Effector CD4-positive, alpha-beta T cell (primary cell): ENCODE measurements around the gene HIRA.
A peak's percentile ranks its signal among the peaks of the same experiment; 100 is the strongest.
"Not testable (repeated sequence)": the region's sequence is repeated elsewhere in the genome, so short reads cannot be mapped to it uniquely, and the experiment has no call there.

Experiments used
- DNase-seq: peaks from one replicate; pipeline ENCODE4 v3.0.0-alpha.2; 2020

The HIRA gene

DNA sequence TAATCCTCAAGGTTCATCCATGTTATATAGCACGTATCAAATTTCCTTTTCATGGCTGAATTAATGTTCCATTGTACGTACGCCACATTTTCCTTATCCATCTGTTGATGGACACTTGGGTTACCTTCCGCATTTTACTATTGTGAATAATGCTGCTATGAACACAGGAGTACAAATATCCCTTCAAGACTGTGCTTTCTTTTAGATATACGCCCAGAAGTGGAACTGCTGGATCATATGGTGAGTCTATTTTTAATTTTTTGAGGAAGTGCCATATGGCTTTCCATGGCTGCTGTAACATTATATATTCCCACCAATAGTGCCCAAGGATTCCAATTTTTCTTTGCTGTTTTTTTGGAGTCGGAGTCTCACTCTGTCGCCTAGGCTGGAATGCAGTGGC lies 6.8 kb upstream of the HIRA start:
- DNase-seq, result no peak

DNA sequence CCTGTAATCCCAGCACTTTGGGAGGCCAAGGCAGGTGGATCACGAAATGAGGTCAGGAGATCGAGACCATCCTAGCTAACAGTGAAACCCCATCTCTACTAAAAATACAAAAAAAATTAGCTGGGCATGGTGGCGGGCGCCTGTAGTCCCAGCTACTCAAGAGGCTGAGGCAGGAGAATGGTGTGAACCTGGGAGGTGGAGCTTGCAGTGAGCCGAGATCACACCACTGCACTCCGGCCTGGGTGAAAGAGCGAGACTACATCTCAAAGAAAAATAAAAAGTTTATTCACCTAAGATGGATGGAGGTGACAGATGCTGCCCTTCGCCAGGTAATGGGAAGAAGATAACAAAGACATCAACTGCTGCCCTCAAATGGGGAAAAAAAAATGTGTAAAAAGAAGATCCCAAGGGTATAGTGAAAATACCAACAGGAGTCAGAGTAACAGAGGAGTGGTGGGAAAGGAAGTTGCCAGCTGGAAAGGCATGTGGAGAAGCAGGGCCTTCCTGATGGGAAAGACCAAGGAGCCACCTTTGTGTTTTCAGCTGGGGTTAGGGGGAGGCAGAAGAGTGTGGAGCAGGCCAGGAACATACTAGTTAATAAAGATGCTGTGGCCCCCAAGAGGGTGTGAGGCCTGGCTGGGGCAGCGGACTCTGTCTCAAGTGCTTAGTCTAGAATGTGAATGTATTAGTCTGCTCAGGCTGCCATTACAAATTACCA lies 5.1 kb upstream of the HIRA start:
- DNase-seq, result not testable (repeated sequence)

DNA sequence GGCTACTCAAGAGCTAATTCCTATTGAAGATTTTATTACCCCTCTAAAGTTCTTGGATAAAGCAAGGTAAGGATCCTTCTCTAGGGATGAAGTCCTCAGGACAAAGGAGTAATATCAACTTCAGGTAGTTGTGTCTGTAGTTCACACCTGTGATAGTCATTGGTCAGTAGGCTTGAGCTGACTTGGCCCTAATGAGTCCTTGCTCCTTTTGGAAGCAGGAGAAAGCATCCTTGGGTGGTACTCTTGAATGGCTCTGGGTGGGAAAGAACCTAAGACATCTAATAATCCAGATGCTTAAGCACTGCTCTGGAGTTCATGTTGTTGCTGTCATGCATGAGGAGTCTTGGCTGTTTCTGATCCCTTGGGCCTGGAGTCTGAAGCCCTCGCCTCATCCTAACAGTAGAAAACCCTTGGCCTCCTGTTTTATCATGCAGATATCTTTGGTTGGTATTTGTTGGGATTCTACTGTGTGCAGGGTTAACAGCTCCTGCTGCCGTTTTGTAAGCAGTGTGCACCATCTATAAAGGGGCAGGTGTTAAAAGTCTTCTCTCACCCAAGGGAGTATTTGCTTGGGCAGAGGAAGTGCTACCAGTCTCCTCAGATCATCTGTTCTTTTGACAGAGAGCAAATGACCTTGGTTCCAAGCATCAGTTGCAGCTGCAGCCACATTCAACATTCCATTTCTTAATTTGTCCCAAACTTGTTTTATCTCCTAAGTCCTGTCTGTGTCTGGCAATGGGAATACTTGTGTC lies 3.5 kb upstream of the HIRA start:
- DNase-seq, result no peak

DNA sequence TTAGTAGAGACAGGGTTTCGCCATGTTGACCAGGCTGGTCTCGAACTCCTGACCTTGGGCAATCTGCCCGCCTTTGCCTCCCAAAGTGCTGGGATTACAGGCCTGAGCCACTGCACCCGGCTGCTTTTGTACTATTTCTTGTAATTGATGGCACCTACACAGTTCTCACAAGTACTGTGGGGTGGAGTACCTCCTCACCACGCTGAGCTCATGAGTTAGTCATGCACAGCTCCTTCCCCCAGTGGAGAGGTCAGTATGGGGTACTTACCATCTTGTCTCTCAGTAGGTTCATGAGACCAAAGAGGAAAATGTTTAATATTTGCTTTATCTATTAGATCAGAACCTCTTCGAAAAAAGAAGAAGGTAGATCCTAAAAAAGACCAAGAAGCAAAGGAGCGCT lies 2.9 kb upstream of the HIRA start:
- DNase-seq, result no peak

DNA sequence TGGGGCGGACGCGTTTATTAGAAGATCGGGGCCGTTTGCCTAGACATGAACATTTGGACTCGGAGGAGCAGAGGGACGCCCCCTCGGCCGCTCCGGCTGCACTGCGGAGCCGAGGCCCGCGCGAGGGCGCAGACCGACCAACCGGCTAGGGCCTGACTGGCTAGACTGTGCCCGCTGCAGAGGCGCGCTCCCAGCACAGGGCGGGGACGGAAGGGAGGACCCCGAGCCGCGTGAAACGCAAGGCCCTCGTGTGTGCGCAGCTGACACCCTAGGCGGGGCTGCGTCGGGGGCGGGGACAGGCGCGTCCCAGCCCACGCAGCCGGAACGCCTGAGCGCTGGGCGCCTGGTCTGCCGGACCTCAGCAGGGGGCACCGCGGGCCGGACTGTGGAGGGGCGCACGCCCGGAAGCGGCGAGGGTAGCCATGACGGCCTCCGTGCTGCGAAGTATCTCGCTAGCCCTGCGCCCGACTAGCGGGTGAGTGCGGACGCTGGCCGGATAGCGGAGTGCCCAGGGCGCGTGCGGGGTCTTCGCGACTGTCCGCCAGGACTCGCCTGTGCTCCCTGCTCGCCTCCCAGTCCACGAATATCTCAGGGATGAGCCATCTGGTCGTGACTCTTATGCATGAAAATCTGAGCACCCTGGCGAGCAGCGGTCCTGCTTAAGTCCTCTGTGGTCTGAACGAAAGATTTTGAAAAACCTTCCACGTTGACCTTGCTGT lies 759 bp upstream of the HIRA start, which contains the start of gene MRPL40:
MRPL40 (plus strand) TSS at position 413 of the 719 bp plus-strand sequence; CDS start at position 423, 10 bp downstream.
- DNase-seq, result peak; percentile 80

DNA sequence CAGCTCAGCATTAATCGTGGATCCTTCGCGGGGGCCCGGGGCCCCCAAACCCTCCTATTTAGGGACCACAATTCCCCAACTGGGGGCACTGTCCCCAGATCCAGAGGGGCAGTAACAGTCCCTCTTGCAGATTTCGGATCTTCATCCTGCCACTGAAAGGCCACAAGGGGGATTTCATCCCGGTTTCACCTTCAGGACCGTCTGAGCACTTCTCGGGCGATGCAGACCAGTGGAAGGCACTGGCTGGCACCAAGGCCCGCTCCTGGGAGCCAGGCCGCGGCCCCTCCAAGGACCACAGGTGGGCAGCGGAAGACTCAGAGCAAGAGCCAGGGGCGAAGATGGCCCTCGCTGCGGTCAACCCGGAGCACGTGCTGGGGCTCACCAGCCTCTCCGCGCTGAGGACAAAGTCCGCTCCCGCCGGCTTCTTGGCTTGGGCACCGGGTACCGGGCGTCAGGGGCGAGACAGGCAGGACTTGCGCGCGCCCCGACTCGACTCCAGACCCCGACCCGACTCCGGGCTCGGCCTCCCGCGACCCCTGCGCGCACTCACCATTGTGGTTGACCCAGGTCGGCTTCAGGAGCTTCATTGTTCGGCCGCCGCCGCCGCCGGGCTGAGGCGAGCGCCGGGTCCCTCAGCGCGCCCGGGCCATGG lies 517 bp downstream of the HIRA start:
- no peak for DNase-seq

DNA sequence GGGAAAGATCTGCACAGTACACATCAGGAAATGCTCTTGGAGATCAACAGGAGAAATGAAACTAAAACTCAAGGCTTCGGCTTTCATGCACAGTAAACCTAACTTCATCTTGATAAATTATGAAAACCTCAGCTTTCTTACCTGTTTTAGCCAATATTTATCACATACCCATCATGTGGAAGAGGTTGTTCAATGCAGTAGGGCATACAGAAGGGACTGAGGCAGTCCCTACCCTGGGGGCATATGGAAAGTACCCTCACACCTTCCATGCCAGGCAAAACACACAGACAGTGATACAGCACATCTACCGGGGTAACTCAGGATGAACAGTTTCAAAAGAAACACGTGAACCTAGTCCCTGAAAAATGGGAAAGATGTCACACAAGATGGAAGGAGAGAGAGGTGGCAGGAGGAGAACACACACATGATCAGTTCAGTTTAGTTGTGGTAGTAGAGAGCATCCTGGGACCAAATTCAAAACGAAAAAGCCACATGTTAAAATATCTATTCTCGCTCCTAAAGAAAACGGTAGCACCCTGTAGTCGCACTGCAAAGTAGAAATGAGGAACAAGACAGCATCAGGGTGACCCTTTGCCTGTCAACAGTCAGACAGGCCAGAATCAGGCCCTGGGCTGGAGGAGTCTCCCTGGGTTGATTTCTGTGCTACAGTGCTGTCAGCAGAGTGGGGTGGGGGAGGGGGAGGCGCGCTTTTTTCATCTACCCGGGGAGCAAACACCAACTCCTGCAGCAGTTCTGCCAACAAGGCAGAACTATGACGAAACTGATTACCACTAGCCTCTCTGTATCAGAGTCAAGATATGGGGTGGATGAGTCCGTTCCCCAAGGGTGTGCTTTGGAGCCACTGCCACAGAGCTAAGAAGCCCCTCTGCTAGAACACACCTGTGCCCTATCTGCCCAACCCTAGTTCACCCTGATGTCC lies 1.3 kb downstream of the HIRA start:
- no peak for DNase-seq

DNA sequence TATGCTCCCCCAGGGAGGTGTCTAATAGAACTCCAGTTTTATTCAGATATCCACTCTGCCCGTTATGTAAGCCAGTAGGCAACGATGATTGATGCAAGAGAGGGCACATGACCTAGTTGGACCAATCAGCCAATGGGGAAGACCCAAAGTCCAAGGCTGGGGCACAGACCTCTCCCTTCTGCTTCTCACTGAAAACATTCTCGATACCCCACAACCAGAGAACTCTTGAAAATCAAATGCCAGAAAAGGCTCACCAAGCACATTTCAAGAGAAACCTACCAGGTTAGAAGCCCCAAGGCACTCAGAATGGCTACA lies 7.4 kb downstream of the HIRA start:
- no peak for DNase-seq

DNA sequence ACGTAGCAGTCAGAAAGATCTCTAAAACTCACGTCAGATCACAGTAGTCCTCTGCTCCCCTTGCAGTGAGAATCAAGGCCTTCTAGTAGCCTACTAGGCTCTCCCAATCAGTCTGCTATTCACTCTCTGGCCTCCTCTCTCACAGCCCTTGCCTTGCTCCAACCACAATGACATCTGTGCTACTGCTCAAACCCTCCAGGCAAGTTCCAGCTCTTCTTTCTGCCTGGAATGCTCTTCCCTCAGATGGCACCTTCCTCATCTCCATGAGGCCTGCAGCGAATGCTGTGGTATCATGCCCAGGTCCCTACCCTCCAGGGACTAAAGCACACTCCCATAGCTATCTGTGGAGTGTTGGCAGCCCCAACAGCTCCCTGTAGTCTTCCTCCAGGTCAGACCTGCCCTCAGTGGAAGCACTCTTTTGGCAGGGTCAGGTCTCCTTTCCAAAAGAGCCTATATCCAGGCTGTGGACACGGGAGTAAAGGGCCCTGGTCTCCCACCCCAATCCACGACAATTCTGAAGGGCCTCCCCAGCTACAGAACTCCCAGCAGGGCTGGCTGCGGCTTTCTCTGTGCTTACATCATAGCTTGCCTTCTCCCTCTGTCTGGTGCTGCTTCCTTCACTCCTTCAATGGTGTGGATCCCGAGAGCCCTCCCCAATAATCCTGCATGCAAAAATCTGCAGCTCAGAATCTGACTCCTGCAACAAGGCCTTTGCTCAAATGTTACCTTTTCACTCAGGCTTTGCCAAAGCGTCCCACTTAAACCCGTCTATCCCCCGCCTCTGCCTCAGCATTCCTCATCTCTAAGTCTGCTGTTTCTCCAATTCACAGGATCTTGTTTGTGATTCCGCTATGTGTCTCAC lies 8.9 kb downstream of the HIRA start:
- no peak for DNase-seq

DNA sequence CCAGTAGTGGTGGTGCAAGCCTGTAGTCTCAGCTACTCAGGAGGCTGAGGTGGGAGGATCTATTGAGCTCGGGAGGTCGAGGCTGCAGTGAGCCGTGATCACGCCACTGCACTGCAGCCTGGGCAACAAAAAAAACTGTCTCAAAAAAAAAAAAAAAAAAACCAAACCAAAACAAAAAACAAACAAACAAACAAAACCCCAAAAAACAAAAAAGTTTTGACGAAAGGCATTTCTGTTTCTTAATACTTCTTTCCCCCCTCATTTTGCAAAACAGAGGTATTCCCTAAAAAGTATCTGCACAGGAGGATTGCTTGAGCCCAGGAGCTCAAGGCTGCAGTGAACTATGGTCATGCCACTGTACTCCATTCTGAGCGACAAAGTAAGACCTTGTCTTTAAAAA lies 11.2 kb downstream of the HIRA start:
- no peak for DNase-seq

DNA sequence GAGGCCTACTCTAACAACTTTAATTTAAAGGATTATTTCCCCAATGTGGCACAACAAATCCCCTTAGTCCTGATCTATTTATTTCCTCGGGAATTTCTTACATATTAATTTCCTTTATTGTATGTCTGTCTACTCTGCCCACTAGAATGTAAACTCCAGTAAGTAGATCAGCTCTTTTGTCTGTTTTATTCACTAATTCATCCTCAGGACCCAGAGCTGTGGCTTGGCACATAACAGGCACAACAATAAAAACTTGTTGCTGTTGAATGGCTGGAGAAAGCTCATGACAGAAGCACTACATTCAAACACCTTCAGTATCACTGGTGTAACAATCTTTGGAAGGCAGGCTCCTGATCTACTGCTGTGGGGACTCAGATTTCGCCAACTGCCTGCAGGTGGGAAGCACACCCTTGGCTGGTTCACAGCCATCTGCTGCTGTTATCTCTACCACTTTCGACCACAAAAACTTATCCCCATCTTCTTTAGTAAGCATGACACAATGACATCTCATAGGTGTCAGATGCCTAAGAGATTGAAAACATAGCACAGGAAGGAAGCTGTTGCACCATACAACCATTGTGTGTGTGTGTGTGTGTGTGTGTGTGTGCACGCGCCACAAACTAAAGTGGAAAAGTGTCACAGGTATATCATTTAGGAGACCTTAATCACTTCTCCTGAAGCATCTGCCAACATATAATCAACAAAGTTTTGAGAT lies 11.9 kb downstream of the HIRA start:
- no peak for DNase-seq

DNA sequence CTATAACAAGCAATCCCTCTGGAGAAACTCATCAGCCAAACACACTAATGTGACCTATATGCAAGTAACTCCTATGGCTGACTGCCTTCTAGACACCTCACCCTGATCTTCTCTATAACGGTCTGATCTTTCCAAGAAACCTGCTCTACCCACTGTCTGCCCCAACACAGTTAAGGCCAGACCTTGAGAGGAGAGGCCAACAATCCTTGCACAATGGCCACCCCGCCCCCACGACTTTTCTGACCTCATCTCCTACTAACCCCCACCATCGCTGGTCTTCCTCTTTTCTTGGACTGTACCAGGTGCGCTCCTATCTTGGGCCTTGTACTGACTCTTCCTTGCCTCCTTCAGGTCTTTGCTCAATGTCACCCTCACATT lies 12.5 kb downstream of the HIRA start:
- no peak for DNase-seq

DNA sequence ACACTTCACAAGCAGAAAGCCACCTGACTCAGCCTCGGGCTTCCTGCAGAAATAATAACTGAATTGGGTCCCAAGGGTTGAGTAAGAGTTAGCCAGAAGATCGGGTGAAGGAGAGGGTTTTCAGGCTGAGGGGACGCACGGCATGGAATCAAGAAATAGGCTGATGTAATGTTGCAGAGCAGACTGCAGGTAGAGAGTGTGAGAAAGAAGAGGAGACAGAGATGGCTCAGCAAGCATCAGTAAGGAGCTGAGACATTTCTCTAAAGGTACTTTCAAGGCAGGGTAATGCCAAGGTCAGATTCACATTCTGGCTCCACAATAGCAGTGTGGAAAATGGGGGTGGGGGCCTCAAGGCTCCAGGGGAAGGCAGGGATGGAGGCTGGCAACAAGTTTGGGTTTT lies 18.6 kb downstream of the HIRA start:
- DNase-seq, result no peak

DNA sequence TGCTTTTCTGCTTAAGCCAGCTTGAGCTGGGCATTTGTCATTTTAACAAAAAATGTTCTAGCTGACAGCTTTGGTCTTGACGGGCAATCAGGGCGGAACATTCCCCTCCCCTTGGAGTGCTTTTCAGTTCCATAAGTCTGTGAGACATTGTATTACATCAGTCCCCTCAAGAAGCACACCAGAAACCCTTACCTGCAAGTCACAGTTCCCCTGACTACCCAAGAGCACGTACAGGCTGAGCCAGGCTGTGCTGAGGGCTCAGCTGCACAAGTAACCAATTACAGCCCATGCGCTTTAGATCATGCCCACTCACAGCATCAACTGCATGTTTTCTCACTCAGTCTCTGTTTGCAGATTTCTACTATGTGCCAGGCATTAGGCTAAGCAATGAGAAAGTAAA lies 19.1 kb downstream of the HIRA start:
- no peak for DNase-seq

DNA sequence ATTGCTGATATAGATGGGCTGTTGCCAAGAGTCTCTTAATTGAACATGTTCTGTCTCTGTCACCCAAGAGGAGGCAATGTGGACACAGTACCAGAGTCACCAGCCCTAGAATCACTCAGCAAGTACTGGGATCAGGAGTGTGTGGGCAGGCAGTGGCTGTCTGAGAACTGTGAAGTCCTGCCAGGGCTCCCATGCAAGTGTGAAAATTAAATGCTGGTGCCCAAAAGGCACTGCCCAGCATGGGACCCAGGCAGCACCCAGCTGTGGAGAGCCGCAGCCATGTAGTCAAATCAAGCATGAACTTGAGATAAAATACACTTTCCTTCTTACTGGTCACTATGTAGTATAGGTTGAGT lies 19.9 kb downstream of the HIRA start:
- DNase-seq, result no peak

DNA sequence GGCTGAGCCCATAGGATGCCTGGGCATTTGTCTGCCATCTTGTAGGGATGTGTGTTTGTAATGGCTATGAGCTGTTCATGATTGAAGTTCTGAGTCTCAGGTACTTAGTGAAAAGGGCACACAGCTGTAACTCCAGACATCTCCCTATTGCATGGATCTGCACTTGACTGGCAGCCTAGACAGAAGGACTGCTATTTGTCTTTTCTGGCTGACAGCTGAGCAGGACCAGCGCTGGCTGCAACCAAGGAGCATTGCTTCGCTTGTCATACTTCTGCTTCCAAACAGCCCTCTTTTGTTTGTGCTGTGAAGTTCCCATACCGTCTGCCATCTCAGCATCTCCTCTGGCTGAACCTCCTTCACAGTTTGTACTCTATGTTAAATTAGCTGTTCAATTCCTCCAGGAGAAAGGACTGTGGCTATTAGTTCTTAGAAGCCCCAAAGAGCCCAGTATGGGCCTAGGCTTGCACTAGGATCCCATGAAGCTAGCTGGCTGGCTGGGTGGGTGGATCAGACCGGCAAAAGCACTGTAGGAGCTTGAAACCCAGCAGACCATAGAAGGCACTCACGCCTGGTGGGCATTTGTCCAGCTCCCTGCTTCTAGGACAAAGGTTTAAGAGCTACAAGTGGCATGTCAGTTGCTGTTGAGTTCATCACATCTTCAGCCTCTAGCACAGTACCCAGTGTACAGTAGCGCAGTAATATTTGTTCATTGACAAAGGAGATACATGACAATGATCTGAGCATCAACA lies 20.4 kb downstream of the HIRA start:
- DNase-seq, result no peak

DNA sequence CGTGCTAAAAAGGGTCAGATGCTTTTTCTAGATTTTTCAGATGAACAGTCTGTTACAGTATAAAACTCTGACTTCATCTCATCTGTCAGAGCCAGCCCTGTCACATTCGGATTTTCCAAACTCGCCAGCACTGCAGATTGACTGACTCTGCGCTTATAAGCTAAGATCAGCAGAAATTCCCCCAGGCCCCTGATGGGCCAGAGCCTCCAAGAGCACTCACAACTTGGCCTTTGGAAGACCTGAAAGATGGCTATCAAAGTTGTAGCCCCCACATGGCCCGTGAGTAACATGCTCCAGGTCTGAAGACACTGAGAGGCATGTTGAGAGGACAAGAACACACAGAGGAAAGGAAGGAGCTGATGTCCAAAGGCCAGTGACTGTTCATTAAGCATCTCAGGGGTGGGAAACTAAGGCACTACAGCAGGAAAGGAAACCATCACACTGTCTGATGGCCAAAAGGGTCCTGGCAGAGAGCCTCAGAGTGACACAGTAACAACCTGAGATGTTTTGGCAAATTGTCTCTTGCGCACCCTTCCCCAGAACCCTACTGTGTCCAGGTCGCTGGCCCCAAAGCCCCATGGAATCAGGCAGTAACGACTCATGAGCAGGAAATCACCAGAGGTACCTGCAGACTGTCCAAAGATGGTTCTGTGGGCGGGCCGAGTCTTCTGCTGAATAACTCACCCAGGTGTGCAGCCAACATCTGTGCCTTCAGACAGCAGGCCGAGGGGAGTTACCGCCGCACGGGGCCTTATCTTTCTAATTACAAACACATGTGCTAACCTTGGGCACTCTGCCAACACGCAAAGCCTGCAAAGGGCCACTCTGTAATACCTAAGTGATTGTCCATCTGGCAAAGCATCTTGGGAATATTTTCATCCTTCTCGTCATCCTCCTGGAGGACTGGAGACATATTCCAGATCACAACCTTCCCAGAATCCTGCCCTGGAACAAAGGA lies 23.6 kb downstream of the HIRA start:
- no peak for DNase-seq

DNA sequence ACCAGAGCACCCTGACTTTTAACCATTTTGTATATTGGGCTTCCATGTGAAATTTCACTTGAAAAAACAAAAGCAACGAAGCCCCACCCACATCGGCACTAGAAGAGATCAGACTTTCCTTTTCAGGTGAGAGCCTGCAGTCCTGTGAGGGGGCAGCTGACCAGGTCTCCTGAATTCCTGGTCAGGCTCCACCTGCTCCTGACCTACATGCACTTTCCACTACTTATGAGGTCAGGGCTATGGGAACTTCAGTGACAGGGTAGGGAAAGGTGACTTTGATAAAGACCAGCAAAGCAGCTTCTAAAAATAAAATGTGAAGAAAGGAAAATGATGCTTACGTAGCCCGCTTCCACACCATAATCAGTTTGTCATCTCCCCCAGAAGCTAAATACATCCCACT lies 24.7 kb downstream of the HIRA start:
- no peak for DNase-seq
